ENCODE results near the gene TSC2. TPM values are rescaled to one million over a fixed set of nuclear protein-coding genes. Genes with fewer than 3 reads are reported as not detected.

The TSC2 gene
- total and polyA plus RNA-seq, 2 donors (not counting 3 experiments of a cell fraction or from before 2014, with no cell fraction given) = 87.9 to 144 TPM

DNA sequence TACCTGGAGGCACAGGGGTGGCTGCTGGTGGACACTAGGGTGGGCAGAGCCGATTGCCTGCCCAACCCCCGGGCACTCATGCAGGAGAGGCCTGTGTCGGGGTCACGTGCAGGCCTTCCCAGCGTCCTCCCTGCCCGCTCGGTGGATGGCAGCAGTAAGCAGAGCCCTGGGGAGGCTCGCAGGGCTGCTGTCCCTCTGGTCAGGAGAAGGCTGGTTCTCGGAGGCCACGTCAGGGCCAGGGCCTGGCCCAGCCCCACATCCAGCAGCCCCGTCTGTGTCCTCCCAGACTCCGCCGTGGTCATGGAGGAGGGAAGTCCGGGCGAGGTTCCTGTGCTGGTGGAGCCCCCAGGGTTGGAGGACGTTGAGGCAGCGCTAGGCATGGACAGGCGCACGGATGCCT, 35.6 kb downstream of the TSC2 start:
- no peak for DNase-seq (ENCODE audit: low read depth, low spot score)
- no peak overlapping the region for H3K4me2 ChIP-seq (ENCODE audit: insufficient read depth, low read length)
- ChIA-PET CTCF (interaction anchor here (2.3 kb wide), 1 partner anchor 60 kb away, joined by 8 read pairs; no protein-coding TSS in a partner anchor), POLR2A (no interaction called here)
- TF ChIP-seq MYC (IDR thresholded peaks at IDR 0.05; ENCODE audit: low read depth, low read length) (no peak), POLR2AphosphoS5 (IDR thresholded peaks at IDR 0.05; ENCODE audit: insufficient read depth, low read depth, low read length) (no peak), JUN (IDR thresholded peaks at IDR 0.05; ENCODE audit: borderline replicate concordance, insufficient read depth, insufficient read length, low read depth) (no peak), GATA2 (IDR thresholded peaks at IDR 0.05; ENCODE audit: insufficient read depth, insufficient read length, low read depth, low read length) (no peak), EZH2 (IDR thresholded peaks at IDR 0.05; ENCODE audit: borderline replicate concordance, low read depth, low read length, severe bottlenecking) (no peak), FOS (IDR thresholded peaks at IDR 0.05; ENCODE audit: borderline replicate concordance, insufficient read depth, low read length) (no peak), POLR2A (IDR thresholded peaks at IDR 0.05; ENCODE audit: low read depth, low read length) (no peak)
- TF ChIP-seq, protein P1, sequence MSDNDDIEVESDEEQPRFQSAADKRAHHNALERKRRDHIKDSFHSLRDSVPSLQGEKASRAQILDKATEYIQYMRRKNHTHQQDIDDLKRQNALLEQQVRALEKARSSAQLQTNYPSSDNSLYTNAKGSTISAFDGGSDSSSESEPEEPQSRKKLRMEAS (IDR thresholded peaks at IDR 0.05; ENCODE audit: insufficient read depth, insufficient read length) = no peak
- TF ChIP-seq, protein P2, sequence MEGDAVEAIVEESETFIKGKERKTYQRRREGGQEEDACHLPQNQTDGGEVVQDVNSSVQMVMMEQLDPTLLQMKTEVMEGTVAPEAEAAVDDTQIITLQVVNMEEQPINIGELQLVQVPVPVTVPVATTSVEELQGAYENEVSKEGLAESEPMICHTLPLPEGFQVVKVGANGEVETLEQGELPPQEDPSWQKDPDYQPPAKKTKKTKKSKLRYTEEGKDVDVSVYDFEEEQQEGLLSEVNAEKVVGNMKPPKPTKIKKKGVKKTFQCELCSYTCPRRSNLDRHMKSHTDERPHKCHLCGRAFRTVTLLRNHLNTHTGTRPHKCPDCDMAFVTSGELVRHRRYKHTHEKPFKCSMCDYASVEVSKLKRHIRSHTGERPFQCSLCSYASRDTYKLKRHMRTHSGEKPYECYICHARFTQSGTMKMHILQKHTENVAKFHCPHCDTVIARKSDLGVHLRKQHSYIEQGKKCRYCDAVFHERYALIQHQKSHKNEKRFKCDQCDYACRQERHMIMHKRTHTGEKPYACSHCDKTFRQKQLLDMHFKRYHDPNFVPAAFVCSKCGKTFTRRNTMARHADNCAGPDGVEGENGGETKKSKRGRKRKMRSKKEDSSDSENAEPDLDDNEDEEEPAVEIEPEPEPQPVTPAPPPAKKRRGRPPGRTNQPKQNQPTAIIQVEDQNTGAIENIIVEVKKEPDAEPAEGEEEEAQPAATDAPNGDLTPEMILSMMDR (IDR thresholded peaks at IDR 0.05; ENCODE audit: extremely low read depth in 1 of 2, insufficient read depth in 1 of 2, low read depth in 1 of 2, low read length in 2 of 2) = no peak
- H3K9me3 ChIP-seq (replicated peaks; ENCODE audit: control insufficient read depth, insufficient read depth, low read length) = no peaks in the 10 kb centered on the region
- no peaks in the 10 kb centered on the region for H3K27me3 ChIP-seq (ENCODE audit: control insufficient read depth in 2 of 2, insufficient read depth in 2 of 2, low read length in 2 of 2)
- H2AFZ ChIP-seq (ENCODE audit: low read depth, low read length) = no peak overlapping the region
- H3K9me1 ChIP-seq (replicated peaks; ENCODE audit: control insufficient read depth, extremely low read depth, insufficient read depth, low read length) = no peaks in the 10 kb centered on the region
- intact Hi-C loops (cut with micrococcal nuclease) = no loop called here
- no peak overlapping the region for H3K4me3 ChIP-seq (replicated peaks in 1 of 3; ENCODE audit: insufficient read depth in 1 of 3, low read depth in 1 of 3, low read length in 3 of 3)
- no peak overlapping the region for H3K9ac ChIP-seq (replicated peaks; ENCODE audit: extremely low read depth, insufficient read depth, low read length)
- dilution Hi-C loops (cut with MboI; ENCODE audit: extremely low pct_ligation_motif_present, low sequenced_read_pairs) = no loop called here
- no peak for FAIRE-seq
- no peaks in the 10 kb centered on the region for H3K79me2 ChIP-seq (ENCODE audit: control insufficient read depth, insufficient read depth, low read length)
- no peaks in the 10 kb centered on the region for H4K20me1 ChIP-seq (replicated peaks; ENCODE audit: control insufficient read depth, extremely low read depth, insufficient read depth, low read length)
- no peaks in the 10 kb centered on the region for H3K4me1 ChIP-seq (ENCODE audit: control insufficient read depth, extremely low read depth, insufficient read depth, low read length)
- peaks cover 0 to 65% of the 10 kb centered on the region in 2 experiments for H3K36me3 ChIP-seq (ENCODE audit: control insufficient read depth in 2 of 2, extremely low read depth in 1 of 2, insufficient read depth in 2 of 2, low read length in 2 of 2)
- BruUV-seq (replicated peaks) = no TSS peak
- H3K27ac ChIP-seq (ENCODE audit: insufficient read depth, low read depth, low read length) = no peak overlapping the region

Data from endothelial cell of umbilical vein (primary cell).